ENCODE measurements around the gene OTUD3.
"Not testable (repeated sequence)": the region's sequence is repeated elsewhere in the genome, so short reads cannot be mapped to it uniquely, and the experiment has no call there.

OTUD3 gene

DNA sequence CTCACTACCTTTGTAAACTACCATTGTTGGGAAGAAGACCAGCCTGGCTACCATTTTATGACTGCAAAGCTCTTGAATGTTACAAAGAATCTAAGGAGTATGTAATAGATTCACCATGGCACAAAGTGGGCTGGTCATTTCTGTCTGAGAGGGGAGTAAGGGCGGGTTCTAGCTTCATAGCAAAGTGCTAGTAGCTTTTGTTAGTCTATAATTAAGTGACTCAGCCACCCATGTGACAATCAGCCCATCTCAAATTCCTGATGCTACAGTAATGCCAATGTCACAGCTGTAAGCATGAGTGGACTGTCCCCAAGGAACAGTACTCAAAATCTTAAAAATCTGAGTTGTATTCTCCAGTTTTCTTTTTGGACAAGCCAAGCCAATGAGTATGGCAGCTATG is 15.4 kb upstream of the OTUD3 start:
- DNase-seq (ENCODE audit: low read depth), result no peak
- TF ChIP-seq, protein P1, sequence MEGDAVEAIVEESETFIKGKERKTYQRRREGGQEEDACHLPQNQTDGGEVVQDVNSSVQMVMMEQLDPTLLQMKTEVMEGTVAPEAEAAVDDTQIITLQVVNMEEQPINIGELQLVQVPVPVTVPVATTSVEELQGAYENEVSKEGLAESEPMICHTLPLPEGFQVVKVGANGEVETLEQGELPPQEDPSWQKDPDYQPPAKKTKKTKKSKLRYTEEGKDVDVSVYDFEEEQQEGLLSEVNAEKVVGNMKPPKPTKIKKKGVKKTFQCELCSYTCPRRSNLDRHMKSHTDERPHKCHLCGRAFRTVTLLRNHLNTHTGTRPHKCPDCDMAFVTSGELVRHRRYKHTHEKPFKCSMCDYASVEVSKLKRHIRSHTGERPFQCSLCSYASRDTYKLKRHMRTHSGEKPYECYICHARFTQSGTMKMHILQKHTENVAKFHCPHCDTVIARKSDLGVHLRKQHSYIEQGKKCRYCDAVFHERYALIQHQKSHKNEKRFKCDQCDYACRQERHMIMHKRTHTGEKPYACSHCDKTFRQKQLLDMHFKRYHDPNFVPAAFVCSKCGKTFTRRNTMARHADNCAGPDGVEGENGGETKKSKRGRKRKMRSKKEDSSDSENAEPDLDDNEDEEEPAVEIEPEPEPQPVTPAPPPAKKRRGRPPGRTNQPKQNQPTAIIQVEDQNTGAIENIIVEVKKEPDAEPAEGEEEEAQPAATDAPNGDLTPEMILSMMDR (IDR thresholded peaks at IDR 0.05; ENCODE audit: control insufficient read depth, insufficient read depth, low read depth, low read length, missing control alignments), result no peak
- H3K4me3 ChIP-seq (ENCODE audit: control insufficient read depth, low read depth, low read length), result no peak overlapping the region

DNA sequence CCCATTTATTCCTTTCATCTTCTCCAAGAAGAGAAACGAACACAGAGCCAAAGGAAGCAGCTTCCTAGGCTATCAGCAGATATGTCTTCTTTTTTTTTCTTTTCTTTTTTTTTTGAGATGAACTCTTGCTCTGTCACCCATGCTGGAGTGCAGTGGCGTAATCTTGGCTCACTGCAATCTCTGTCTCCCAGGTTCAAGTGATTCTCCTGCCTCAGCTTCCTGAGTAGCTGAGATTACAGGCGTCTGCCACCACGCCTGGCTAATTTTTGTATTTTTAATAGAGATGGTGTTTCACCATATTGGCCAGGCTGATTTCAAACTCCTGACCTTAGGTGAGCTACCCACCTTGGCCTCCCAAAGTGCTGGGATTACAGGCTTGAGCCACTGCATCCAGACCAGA is 13.6 kb upstream of the OTUD3 start:
- H3K4me3 ChIP-seq (ENCODE audit: control insufficient read depth, low read depth, low read length); DNase-seq (ENCODE audit: low read depth): not testable (repeated sequence)

DNA sequence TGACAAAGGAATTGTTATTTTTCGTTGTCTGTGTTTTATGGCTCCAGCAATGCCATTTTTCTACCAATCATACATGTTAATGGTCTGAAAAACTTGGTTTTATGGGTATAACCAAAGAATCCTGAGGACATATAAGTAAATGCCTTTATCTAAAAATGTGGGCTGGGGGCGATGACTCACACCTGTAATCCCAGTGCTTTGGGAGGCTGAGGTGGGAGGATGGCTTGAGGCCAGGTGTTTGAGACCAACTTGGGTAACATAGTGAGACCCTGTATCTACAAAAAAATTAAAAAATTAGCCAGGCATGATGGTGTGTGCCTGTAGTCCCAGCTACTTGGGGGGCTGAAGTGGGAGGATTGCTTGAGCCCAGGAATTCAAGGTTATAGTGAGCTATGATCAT is 12.7 kb upstream of the OTUD3 start:
- not testable (repeated sequence) for H3K4me3 ChIP-seq (ENCODE audit: control insufficient read depth, low read depth, low read length); DNase-seq (ENCODE audit: low read depth)

DNA sequence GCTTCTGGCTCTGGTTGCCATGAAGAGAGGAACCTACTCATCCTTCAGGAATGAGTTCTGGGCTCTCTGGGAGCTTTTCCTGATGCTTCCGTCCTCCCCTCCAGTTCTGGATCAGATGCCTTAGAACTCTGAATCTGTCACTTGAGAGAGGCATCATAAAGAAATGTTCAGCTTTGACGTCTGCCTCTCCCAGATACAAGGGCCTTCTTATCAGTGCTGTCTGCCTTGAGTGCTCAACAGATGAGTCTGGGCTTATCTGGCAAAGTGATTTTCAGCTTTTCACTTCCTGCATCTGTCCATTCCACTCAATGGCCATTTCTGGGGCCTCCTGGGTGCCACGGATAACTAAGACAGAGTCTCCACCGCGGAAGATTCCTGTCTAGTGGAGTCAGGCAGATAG is 12.3 kb upstream of the OTUD3 start:
- TF ChIP-seq, protein P1 (IDR thresholded peaks at IDR 0.05; ENCODE audit: control insufficient read depth, insufficient read depth, low read depth, low read length, missing control alignments), result no peak
- no peak for DNase-seq (ENCODE audit: low read depth)

DNA sequence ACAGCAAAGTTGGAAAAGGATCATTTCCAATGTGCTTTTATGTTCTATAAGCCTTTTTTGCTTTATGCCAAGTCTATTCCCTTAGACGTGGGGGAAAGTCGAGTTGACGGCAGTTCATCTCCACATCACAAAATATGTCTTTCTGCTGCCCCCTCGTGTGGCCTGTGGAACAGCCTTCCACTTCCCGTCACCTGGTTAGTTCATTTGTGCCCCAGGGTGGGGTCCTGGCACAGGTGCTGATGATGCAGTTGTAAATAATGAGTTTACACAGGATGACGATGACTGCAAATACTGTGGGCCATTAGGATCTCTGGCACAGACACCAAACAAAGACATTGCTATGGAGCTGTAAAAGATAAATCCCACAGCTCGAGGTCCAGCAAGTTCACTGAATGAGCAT is 10.0 kb upstream of the OTUD3 start:
- TF ChIP-seq, protein P1 (IDR thresholded peaks at IDR 0.05; ENCODE audit: control insufficient read depth, insufficient read depth, low read depth, low read length, missing control alignments), result peak; percentile 33
- DNase-seq (ENCODE audit: low read depth), result no peak

More for the DNA sequence above, 12.3 kb upstream of the OTUD3 start:
- H3K4me3 ChIP-seq (ENCODE audit: control insufficient read depth, low read depth, low read length), result no peak overlapping the region

DNA sequence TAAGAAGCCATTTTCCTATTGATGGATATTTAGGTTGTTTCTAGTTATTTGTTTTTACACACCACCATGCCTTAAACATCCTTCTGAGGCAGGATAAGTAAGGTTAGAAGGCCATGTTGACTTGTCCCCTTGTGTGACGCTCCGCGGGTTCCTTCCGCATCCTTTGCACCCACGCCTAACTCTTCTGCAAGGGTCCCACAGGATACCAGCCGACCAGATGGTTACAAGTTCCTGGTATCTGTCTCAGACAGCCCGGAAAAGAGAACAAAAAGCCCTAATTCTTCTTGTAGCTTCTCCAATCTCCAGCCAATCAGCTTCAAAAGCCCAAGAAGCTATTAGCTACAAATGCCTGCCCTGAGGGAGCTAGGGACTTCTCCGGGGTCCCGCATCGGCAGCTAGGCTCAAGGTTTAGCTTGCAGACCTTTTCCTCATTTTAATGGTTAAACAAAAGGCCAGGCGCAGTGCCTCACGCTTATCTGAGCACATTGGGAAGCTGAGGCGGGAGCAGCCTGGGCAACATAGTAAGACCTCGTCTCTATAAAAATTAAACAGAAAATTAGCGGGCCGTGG is 4.9 kb upstream of the OTUD3 start:
- no peak overlapping the region for H3K4me3 ChIP-seq (ENCODE audit: control insufficient read depth, low read depth, low read length)
- TF ChIP-seq, protein P1 (IDR thresholded peaks at IDR 0.05; ENCODE audit: control insufficient read depth, insufficient read depth, low read depth, low read length, missing control alignments), result no peak
- no peak for DNase-seq (ENCODE audit: low read depth)

More for the DNA sequence above, 10.0 kb upstream of the OTUD3 start:
- no peak overlapping the region for H3K4me3 ChIP-seq (ENCODE audit: control insufficient read depth, low read depth, low read length)

DNA sequence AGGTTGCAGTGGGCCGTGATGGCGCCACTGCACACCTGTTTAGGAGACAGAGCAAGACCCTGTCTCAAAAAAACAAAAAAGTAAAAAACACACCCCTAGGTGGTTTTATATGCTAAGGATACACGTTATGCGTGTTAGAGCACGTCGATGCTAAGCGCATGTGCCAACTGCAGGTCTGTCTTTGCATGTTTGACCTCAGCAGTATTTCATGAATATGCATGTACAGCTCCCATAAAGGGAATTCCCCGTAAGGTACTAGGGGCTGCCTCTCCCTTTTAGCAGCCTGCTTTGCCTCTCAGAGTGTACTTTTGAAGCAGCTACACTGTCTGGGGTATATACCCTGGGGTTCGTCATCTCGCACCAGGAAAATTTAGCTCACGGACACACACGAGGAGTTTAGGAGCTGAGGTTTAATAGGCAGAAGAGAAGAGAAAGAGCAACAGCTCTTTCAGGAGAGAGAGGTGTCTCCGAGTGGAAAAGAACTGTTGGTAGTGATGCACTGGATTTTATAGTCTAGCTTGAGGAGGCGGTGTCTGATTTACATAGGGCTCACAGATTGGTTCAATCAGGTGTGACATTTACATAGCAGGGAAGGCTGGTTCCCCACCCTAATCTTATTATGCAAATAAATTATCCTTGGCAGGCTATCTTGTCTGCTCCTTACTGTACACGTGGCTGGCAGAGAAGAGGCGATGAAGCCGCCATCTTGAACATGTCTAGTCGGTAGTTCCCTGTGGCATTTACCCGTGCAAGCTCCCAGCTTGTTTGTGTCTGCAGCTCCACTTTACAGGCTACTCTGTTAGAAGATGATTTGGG is 4.2 kb upstream of the OTUD3 start:
- TF ChIP-seq, protein P1 (IDR thresholded peaks at IDR 0.05; ENCODE audit: control insufficient read depth, insufficient read depth, low read depth, low read length, missing control alignments), result no peak
- no peak for DNase-seq (ENCODE audit: low read depth)
- no peak overlapping the region for H3K4me3 ChIP-seq (ENCODE audit: control insufficient read depth, low read depth, low read length)
